Embryonic facial prominence (tissue), 1 donor: ENCODE results near the gene CCT8.
"Not testable (repeated sequence)": the region's sequence is repeated elsewhere in the genome, so short reads cannot be mapped to it uniquely, and the experiment has no call there.

ENCODE experiments used
- DNase-seq: peaks from one replicate; pipeline ENCODE4 v3.0.0-alpha.2; 2016; ENCODE audit errors: extremely low spot score

Gene CCT8

DNA sequence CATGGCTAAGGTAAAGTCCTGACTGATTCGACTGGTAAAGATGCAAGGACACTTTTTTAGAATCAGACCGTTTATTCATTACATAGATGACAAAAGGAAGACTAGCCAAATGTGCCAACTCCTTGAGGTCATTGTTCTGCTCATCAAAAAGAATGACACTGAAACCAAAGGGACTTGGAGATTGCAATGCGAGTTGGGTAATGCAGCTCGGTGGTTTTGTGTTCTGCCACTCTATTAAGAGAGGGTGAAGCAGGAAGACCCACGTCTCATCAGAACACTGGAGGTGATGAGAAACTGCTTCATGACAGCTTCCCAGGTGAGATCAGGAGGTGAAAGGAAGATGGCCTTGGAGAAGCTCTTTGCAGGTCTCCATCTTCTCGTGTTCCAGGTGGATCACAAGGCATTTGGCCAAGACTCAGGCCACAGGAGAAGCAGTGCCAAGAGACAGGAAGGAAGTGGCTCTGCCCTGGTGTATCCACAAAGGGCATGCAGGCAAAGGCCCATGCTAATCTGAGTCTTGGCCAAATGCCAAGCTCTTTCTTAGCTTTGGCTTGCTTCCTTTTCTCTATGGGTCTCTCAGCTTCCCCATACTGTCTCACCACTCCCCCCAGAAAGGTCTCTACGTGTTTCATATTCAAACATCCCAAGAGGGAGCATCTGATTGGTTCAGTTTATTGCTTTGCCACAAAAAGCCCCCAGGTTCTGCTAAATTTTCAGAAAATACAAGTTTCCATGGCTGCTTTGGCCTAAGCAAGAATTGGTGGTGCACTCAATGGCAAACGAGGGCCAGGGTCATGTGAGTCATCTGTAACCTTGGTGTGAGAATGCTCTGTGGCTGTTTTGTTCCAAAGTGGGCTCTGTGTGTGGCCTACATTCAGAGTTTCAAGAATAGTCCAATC is 5.7 kb upstream of the CCT8 start:
- DNase-seq, result no peak

- DNase-seq, result no peak
Observed at GRCh38 chr21:29077651-29078090, 4.2 kb upstream of the CCT8 start.

DNA sequence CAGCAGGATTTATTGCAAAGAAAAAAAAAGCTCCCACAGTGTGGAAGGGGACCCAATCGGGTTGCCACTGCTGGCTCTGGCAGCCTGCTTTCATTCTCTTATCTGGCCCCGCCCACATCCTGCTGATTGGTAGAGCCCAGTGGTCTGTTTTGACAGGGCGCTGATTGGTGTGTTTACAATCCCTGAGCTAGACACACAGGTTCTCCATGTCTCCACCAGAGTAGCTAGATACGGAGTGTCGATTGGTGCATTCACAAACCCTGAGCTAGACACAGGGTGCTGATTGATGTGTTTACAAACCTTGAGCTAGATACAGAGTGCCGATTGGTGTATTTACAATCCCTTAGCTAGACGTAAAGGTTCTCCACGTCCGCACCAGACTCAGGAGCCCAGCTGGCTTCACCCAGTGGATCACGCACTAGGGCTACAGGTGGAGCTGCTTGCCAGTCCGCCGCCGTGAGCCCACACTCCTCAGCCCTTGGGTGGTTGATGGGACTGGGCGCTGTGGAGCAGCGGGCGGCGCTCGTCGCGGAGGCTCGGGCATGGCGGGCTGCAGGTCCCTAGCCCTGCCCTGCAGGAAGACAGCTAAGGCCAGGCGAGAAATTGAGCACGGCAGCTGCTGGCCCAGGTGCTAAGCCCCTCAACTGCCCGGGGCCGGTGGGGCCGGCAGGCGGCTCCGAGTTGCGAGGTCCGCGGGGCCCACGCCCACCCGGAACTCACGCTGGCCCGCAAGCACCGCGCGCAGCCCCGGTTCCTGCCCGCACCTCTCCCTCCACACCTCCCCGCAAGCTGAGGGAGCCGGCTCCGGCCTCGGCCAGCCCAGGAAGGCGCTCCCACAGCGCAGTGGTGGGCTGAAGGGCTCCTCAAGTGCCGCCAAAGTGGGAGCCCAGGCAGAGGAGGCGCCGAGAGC is 3.5 kb upstream of the CCT8 start:
- not testable (repeated sequence) for DNase-seq

GRCh38 chr21:29075706-29076466 is 2.4 kb upstream of the CCT8 start:
- DNase-seq, result no peak

GRCh38 chr21:29074783-29075182 is 1.3 kb upstream of the CCT8 start:
- no peak for DNase-seq

DNA sequence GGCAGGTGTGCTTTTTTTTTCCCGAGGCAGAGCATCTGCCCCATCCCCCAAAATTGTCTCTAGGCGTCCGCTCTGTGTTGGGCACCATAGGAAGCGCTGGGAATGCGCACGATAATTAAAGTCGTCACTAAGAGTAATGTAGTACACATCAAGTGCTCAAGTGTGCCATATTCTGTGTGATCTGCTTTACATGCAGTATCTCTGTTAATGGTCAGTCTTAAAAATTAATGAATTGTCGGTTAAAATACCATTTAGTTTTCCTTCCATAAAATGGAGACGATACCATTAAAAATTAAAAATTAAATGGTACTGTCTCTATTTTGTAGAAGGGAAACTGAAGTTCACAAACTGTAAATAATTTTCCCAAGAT is 544 bp upstream of the CCT8 start:
- no peak for DNase-seq

GRCh38 chr21:29072873-29073221 is 601 bp downstream of the CCT8 start:
- DNase-seq, result no peak

DNA sequence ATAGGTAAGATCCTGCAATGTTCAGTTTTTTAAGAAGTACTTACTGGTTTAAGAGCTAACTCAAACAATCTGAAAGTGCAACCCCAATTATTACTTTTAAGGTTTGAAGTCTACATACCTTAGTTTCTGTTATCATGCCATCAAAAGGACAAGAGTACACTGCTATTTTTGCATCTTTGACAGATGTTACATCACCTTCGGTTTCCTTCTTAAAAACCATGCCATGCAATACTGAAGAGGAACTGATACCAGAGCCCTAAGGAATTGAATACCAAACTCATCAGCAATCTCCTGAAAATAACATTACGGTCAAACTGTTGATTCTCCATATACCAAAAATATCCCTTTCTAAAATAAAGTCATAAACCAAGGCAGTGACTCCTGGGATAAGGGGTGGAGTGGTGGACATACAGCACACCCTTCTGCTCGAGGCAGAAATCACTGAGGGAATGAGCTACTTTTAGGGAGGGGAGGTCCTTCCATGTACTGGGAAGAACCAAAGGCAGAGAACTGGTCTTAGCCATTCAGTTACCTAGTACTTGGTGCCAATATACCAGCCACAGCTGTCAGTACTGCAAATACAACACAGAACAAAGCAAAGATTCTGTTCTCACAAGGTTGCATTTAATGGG is 8.5 kb downstream of the CCT8 start:
- DNase-seq, result no peak

GRCh38 chr21:29056538-29057050 is 16.9 kb downstream of the CCT8 start:
- DNase-seq, result no peak

DNA sequence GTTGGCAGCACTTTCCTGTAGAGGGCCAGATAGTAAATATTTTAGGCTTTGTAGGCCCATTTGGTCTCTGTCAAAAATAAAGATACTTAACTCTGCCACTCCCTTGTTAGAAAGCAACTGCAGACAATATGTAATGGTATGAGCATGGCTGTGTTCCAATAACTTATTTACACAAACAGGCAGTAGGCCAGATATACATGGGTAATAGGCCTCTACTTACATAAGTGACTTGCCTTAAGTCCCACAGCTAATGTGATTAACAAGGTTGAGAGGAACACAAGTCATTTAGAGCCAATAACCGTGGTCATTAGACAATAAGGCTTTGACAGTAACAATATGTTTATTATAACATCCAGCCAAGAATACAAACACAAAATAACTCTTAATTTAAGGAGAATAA is 17.4 kb downstream of the CCT8 start:
- DNase-seq, result no peak

DNA sequence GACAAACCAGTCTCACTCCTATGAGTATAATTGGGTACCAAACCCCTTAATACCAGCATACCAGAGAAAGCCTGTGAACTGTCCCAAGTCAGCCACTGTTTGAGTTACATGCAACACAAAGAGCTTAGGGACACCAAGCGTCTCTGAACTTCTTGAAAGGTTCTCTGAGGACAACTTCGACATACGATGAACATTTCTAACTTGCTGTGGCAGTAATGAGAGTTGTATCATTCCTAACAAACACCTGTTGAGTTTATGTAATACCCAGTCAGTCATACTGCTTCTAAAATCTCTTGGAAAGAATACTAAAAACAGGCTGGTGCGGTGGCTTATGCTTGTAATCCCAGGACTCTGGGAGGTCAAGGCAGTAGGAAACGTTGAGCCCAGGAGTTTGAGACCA is 18.4 kb downstream of the CCT8 start:
- no peak for DNase-seq

DNA sequence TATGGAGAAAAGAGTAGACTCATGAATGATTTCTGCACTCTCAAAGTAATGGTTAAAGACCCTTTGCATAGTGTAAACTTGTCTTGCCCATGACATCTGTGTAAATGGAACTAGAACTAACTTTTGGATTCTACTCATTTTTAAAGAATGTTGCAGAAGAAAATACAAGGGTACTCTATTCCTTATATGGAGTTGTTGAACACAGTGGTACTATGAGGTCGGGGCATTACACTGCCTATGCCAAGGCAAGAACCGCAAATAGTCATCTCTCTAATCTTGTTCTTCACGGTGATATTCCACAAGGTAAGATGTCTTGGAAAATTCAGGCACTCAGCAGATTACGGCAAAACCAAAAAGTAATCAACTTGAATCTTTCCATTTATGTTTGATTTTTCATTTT is 19.8 kb downstream of the CCT8 start:
- DNase-seq, result no peak

DNA sequence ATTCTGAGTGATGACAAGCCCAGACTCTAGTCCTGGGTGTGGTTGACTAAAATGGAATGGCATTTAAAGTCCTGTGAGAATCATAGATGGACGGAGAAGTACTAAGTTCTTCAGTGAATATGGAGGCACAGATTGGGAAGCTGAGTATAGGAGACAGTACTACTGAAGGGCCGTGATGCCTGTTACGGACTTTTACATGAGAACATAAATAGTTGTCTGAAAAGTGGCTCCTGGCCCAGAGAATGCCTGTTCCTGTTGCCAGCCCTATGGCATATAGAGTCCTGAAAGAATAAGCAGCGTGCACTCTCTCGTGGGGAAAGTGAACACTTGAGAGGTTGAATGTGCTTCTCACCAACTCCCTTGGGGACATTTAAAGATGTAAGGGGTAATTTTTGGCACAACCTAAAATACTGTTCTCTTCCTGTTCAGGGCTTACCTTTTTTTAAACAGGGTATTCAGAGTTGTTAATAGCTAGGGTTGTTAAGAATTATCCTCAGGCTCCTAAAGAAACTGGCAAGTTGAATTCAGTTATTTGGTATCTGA is 20.4 kb downstream of the CCT8 start:
- no peak for DNase-seq

GRCh38 chr21:29052224-29052623 is 21.2 kb downstream of the CCT8 start:
- no peak for DNase-seq

DNA sequence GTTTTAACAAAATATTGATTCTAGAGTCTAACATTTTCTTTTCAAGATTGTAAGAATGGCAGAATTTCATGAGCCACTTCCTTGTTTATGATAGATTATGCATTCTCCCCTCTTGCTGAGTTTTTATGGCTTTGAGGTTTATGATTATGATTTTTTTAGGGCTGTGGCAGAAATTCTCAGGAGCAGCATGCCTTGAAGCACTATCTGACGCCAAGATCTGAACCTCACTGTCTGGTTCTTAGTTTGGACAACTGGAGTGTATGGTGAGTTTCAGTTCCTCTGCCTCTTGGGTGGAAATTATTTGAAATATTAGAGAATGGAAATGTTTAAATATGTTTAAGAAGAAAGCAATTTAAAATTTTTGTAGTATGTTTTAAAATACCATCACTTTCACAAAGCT is 38.8 kb downstream of the CCT8 start:
- no peak for DNase-seq

- no peak for DNase-seq
Observed at GRCh38 chr21:29033871-29034270, 39.6 kb downstream of the CCT8 start.

DNA sequence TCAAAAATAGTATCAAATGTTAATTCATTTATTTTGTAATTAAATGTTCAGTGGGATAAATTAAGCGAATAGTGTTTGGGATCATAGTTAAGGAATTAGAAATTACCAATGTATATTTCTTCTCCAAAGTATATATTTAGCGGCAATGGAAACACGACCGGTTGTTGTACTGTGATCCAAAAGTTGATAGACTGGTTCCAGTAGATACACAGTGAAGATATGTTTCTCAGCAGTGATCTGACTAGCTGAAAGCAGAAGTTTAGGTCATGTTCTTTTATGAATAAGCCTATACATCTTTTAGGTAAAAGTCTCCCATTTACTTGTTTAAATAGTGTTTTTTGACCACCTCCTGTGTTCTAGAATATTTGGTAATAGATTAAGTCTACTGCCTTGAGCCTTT is 40.1 kb downstream of the CCT8 start:
- no peak for DNase-seq

DNA sequence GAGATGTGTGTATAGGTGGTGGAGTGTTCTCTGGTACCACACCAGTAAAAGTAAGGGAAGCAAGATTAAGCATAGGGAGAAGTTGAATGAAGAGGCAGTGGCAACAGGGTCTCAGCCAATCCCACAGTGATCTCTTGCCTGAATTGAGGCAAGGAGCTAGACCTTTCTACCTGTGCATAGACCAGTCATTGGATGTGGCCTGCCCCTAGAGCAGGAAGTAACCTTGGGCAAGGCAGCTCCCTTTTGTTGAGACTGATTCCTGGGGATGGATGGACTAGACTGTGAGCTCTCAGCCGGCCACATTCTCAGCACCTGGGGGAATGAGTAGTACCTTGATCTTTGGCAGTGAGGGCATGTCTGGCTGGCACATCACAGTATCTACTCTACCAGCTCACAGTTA is 42.5 kb downstream of the CCT8 start:
- DNase-seq, result no peak

GRCh38 chr21:29029524-29029923 is 43.9 kb downstream of the CCT8 start:
- DNase-seq, result no peak

DNA sequence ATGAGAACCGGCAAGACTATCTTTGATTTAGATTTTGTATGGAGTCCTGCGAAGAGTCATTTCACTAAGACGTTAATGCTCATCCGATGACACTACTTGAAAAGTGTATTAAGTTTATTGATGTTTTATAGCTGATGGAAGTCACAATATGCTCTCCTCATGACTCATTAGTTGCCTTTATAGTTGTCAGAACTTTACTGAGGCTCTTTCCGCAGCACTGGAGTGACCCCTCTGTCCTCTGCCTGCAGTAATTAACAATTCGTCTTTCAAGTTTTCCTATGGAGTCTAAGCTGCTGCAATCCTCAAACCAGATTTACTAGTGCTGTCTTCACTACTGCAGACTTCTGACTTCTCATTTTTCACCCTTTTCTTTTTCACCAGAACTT is 48.1 kb downstream of the CCT8 start:
- no peak for DNase-seq
